HepG2 (cell line): ENCODE data around the gene SAMD4B. TPM values are rescaled to one million over a fixed set of nuclear protein-coding genes. Genes with fewer than 3 reads are reported as not detected.
A peak's percentile ranks its signal among the peaks of the same experiment; 100 is the strongest.

Experiments
- AGO1 ChIP-seq: fragments of 200-400 bp; formaldehyde crosslinking; IDR thresholded peaks from 2 replicates; pipeline ENCODE4 v1.6.1; 2017; ENCODE audit warnings: mild to moderate bottlenecking, low read depth, low read length, moderate library complexity; ENCODE audit not compliant: poor library complexity, severe bottlenecking
- BRD4 ChIP-seq: sonication (generic); formaldehyde crosslinking; IDR thresholded peaks from 2 replicates; pipeline ENCODE4 v1.4.0; 2020; ENCODE audit warnings: missing genetic modification reagents
- FIP1L1 ChIP-seq: fragments of 200-400 bp; formaldehyde crosslinking; IDR thresholded peaks from 2 replicates; pipeline ENCODE4 v1.6.1; 2018; ENCODE audit warnings: low read depth, mild to moderate bottlenecking, low read length, moderate library complexity, borderline replicate concordance; ENCODE audit not compliant: insufficient read depth
- MYNN ChIP-seq: sonication (generic); formaldehyde crosslinking; IDR thresholded peaks from 2 replicates; pipeline ENCODE4 v1.4.0; 2020; ENCODE audit warnings: mild to moderate bottlenecking, low read depth, missing genetic modification reagents
- NCOA2 ChIP-seq: sonication (generic); formaldehyde crosslinking; IDR thresholded peaks from 2 replicates; pipeline ENCODE4 v1.8.0; 2022; ENCODE audit warnings: inconsistent platforms
- SCMH1 ChIP-seq: sonication (generic); formaldehyde crosslinking; IDR thresholded peaks from 2 replicates; pipeline ENCODE4 v1.9.0; 2021; ENCODE audit warnings: missing genetic modification reagents, mild to moderate bottlenecking, borderline replicate concordance
- SRF ChIP-seq: IDR thresholded peaks from 2 replicates; pipeline ENCODE4 v1.6.1; 2011; ENCODE audit warnings: mild to moderate bottlenecking, low read depth, low read length, moderate library complexity
- WIZ ChIP-seq: sonication (generic); formaldehyde crosslinking; IDR thresholded peaks from 2 replicates; pipeline ENCODE4 v1.5.1; 2020; ENCODE audit warnings: mild to moderate bottlenecking, missing genetic modification reagents
- ZBTB10 ChIP-seq: sonication (generic); formaldehyde crosslinking; IDR thresholded peaks from 2 replicates; pipeline ENCODE4 v1.4.0; 2020; ENCODE audit warnings: missing genetic modification reagents, borderline replicate concordance
- ZBTB44 ChIP-seq: sonication (generic); formaldehyde crosslinking; IDR thresholded peaks from 2 replicates; pipeline ENCODE4 v1.4.0; 2020; ENCODE audit warnings: missing genetic modification reagents
- ZNF230 ChIP-seq: sonication (generic); formaldehyde crosslinking; IDR thresholded peaks from 2 replicates; pipeline ENCODE4 v1.4.0; 2020; ENCODE audit warnings: mild to moderate bottlenecking, missing genetic modification reagents
- ZNF501 ChIP-seq: sonication (generic); formaldehyde crosslinking; IDR thresholded peaks from 2 replicates; pipeline ENCODE4 v1.5.1; 2020; ENCODE audit warnings: mild to moderate bottlenecking, moderate library complexity, missing genetic modification reagents
- polyA plus RNA-seq, 8 experiments: library from polyadenylated mRNA; depleted of rRNA in 3 of 8; stranded (reverse) in 7 of 8; unstranded in 1 of 8; fragments of >200 nt; fragmentation: Illumina TruSeq in 4 of 8; extraction: Trizol in 4 of 8; gene quantifications; 2 replicates each; pipeline versions ENCODE4 v1.2.1 to v1.2.3, GENCODE V29; 2011 to 2016; ENCODE audit warnings: low read depth in 4 of 8, missing spikeins in 1 of 8, mixed read lengths in 1 of 8; ENCODE audit not compliant: insufficient read depth in 1 of 8
- total RNA-seq, 5 experiments: library from RNA; depleted of rRNA; stranded (reverse); fragments of >200 nt; fragmentation: Illumina TruSeq; extraction: Trizol; gene quantifications; 2 replicates each; pipeline ENCODE4 v1.2.3, GENCODE V29; 2016; ENCODE audit warnings: low read depth in 1 of 5
- TF ChIP-seq, protein P1 (sequence below): sonication (generic); formaldehyde crosslinking; IDR thresholded peaks from 2 replicates; pipeline ENCODE4 v1.5.0; 2020; ENCODE audit warnings: mild to moderate bottlenecking, missing genetic modification reagents, moderate library complexity
- TF ChIP-seq, protein P2 (sequence below): sonication (generic); formaldehyde crosslinking; IDR thresholded peaks from 2 replicates; pipeline ENCODE4 v1.4.0; 2020; ENCODE audit warnings: mild to moderate bottlenecking, low read depth, missing genetic modification reagents
- TF ChIP-seq, protein P3 (sequence below): sonication (generic); formaldehyde crosslinking; IDR thresholded peaks from 2 replicates; pipeline ENCODE4 v1.4.0; 2020; ENCODE audit warnings: missing genetic modification reagents, mild to moderate bottlenecking, borderline replicate concordance

Gene SAMD4B
- total and polyA plus RNA-seq, 2 of the 13 experiments (the other 11 are each of a cell fraction or from before 2014, with no cell fraction given) = 26.0 to 31.8 TPM

DNA sequence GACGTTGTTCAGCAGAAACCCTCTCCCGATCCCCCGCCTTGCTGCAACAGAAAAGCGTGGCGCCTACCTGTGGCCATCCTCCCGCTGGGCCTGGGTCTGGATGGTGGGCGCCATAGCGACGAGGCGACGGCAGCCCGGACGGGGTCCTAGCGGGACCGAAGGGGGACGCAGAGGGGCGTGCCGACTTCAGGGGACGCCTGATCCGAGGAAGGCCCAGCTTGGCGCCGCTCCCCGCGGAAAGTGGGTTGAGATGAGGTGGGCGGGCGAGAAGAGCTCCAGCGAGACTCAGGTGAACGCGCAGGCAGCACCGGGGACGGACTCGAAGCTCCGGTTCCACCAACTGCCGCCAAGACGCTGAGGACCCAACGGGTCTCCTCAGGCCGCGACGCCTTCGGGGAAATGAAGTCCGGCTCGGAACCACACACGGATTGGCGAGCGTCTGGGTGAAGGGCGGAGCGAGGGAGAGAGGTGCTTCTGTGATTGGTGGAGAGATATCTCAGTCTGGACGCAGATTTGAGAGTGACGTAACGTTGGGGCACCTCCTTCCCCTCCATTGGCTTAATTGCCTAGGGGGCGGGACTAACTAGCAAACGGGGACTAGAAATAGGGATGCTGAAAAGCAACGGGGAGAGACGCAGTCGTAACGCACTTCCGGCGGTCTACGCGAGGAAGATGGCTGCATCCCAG, 48.7 kb downstream of the SAMD4B start, which contains the start of the genes MED29 and PAF1 (continued):
- TF ChIP-seq, protein P1, sequence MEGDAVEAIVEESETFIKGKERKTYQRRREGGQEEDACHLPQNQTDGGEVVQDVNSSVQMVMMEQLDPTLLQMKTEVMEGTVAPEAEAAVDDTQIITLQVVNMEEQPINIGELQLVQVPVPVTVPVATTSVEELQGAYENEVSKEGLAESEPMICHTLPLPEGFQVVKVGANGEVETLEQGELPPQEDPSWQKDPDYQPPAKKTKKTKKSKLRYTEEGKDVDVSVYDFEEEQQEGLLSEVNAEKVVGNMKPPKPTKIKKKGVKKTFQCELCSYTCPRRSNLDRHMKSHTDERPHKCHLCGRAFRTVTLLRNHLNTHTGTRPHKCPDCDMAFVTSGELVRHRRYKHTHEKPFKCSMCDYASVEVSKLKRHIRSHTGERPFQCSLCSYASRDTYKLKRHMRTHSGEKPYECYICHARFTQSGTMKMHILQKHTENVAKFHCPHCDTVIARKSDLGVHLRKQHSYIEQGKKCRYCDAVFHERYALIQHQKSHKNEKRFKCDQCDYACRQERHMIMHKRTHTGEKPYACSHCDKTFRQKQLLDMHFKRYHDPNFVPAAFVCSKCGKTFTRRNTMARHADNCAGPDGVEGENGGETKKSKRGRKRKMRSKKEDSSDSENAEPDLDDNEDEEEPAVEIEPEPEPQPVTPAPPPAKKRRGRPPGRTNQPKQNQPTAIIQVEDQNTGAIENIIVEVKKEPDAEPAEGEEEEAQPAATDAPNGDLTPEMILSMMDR = peak; percentile 57
- peak; percentile 77 for TF ChIP-seq ZNF501 (CRISPR knock-in tag)
- 0 out of 2 replicates have a peak, but pooled peaks have one; percentile 35 for TF ChIP-seq MYNN (CRISPR knock-in tag)
- TF ChIP-seq, protein P2, sequence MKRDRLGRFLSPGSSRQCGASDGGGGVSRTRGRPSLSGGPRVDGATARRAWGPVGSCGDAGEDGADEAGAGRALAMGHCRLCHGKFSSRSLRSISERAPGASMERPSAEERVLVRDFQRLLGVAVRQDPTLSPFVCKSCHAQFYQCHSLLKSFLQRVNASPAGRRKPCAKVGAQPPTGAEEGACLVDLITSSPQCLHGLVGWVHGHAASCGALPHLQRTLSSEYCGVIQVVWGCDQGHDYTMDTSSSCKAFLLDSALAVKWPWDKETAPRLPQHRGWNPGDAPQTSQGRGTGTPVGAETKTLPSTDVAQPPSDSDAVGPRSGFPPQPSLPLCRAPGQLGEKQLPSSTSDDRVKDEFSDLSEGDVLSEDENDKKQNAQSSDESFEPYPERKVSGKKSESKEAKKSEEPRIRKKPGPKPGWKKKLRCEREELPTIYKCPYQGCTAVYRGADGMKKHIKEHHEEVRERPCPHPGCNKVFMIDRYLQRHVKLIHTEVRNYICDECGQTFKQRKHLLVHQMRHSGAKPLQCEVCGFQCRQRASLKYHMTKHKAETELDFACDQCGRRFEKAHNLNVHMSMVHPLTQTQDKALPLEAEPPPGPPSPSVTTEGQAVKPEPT = 0 out of 2 replicates have a peak, but pooled peaks have one; percentile 27
- no peak for TF ChIP-seq FIP1L1
- TF ChIP-seq, protein P3, sequence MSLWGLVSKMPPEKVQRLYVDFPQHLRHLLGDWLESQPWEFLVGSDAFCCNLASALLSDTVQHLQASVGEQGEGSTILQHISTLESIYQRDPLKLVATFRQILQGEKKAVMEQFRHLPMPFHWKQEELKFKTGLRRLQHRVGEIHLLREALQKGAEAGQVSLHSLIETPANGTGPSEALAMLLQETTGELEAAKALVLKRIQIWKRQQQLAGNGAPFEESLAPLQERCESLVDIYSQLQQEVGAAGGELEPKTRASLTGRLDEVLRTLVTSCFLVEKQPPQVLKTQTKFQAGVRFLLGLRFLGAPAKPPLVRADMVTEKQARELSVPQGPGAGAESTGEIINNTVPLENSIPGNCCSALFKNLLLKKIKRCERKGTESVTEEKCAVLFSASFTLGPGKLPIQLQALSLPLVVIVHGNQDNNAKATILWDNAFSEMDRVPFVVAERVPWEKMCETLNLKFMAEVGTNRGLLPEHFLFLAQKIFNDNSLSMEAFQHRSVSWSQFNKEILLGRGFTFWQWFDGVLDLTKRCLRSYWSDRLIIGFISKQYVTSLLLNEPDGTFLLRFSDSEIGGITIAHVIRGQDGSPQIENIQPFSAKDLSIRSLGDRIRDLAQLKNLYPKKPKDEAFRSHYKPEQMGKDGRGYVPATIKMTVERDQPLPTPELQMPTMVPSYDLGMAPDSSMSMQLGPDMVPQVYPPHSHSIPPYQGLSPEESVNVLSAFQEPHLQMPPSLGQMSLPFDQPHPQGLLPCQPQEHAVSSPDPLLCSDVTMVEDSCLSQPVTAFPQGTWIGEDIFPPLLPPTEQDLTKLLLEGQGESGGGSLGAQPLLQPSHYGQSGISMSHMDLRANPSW = peak; percentile 91; the same call in 1 of the 2 replicates
- no peak for TF ChIP-seq SCMH1
- TF ChIP-seq SRF = 0 out of 2 replicates have a peak, but pooled peaks have one; percentile 42
- 0 out of 2 replicates have a peak, but pooled peaks have one; percentile 65 for TF ChIP-seq WIZ (CRISPR knock-in tag)
- 0 out of 2 replicates have a peak, but pooled peaks have one; percentile 34 for TF ChIP-seq ZBTB44 (CRISPR knock-in tag)
- peak; percentile 31 for TF ChIP-seq AGO1
- TF ChIP-seq ZNF230 (CRISPR knock-in tag) = peak; percentile 80; the same call in 1 of the 2 replicates
- TF ChIP-seq NCOA2 = 0 out of 2 replicates have a peak, but pooled peaks have one; percentile 18
- peak; percentile 49; the same call in 1 of the 2 replicates for TF ChIP-seq BRD4 (CRISPR knock-in tag)
- no peak; the same call in 1 of the 2 replicates for TF ChIP-seq ZBTB10 (CRISPR knock-in tag)
